Left lung (tissue), 10 donors: ENCODE data around the gene QPCT. TPM values are rescaled to one million over a fixed set of nuclear protein-coding genes. Genes with fewer than 3 reads are reported as not detected.

Source experiments
- ATAC-seq: fragments of 200-7000 bp; cut with Tn5 transposase; one replicate; pipeline ENCODE4 v1.9.1; 2020; ENCODE audit warnings: moderate library complexity
- DNase-seq, 4 donors: peaks; one replicate each; pipeline ENCODE4 v3.0.0-alpha.2; 2013 to 2020
- H3K27ac ChIP-seq, 2 donors: fragments of 200-600 bp; sonication (generic) in 1 of 2; one replicate each; pipeline versions ENCODE4 v1.5.0 to v1.8.0; 2020 to 2021
- H3K27me3 ChIP-seq, 2 donors: fragments of 200-600 bp; sonication (generic) in 1 of 2; one replicate each; pipeline versions ENCODE4 v1.5.0 to v1.8.0; 2020 to 2021
- H3K36me3 ChIP-seq, 2 donors: fragments of 200-600 bp; sonication (generic) in 1 of 2; one replicate each; pipeline versions ENCODE4 v1.5.0 to v1.8.0; 2020 to 2021
- H3K4me1 ChIP-seq, 2 donors: fragments of 200-600 bp; one replicate each; pipeline ENCODE4 v1.8.0; 2021
- H3K4me3 ChIP-seq, 2 donors: fragments of 200-600 bp; sonication (generic) in 1 of 2; one replicate each; pipeline versions ENCODE4 v1.5.0 to v1.8.0; 2020 to 2021; ENCODE audit warnings: mild to moderate bottlenecking in 1 of 2
- H3K9me3 ChIP-seq, 2 donors: fragments of 200-600 bp; sonication (generic) in 1 of 2; one replicate each; pipeline versions ENCODE4 v1.5.0 to v1.8.0; 2020 to 2021
- CTCF ChIP-seq, 2 donors: fragments of 200-600 bp; sonication (generic) in 1 of 2; IDR thresholded peaks; one replicate each; pipeline versions ENCODE4 v1.5.0 to v1.8.0; 2021; ENCODE audit warnings: antibody characterized with exemption in 2 of 2
- intact Hi-C, 2 donors: fragments of 100-400 bp; cut with DNase I; formaldehyde crosslinking; loops; one replicate each; pipeline versions ENCODE4 v1.11.2 to v1.14.2; 2022
- polyA plus RNA-seq, 6 donors: library from polyadenylated mRNA; unstranded; fragments of 120-200 nt; gene quantifications; one replicate each; pipeline ENCODE4 v1.2.1, GENCODE V29; 2013; ENCODE audit not compliant: insufficient read length in 6 of 6
- total RNA-seq, 2 donors: library from RNA; stranded (reverse); fragmentation: NEBNext Ultra II Directional; extraction: Animal tissue kit (Norgen Biotek cat#: 25700); gene quantifications; one replicate each; pipeline ENCODE4 v1.2.1, GENCODE V29; 2021
- donor health status: DM: no; HTN: yes; CAD: no.
- donor health status: DM: no; HTN: no; CAD: no.

Gene QPCT
- total and polyA plus RNA-seq, 8 donors = 4.1 to 20.8 (median 10.8) TPM

DNA sequence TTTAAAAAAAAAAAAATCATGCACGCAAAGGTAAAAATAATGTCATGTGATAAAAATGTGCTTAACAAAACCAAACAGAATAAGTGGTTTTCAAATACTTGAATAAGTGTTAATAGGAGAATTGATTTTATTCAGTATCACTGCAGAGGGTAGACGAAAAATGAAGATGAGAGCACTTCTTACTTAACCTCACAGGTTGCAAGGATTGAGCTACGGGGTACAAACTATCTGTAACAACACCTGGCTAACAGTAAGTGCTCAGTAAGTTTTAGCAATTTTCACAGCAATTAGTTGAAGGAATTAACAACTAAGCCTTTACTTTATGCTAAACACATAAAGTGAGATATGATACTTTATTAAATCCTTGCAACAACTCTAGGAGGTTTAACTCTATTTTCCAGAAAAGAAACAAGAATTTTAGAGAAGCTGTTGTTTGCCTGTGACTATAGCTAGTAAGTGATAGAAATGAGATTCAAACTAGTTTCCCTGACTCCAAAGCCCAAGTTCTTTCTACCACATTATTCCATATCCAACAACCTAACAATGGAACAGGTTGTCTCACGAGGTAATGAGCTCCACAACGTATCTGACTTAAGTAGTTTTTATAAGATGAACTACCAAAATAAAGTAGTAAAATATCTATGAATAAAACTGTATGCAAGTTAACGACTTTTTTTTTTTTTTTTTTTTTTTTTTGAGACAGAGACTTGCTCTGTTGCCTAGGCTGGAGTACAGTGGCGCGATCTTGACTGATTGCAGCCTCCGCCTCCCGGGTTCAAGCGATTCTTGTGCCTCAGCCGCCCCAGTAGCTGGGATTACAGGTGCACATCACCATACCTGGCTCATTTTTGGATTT, 24.4 kb upstream of the QPCT start:
- Histone ChIP-seq H3K4me1 (peaks cover 21 to 60% of the 10 kb centered on the region in 2 donors), H3K4me3 (no peak overlapping the region), H3K27ac (no peak overlapping the region), H3K36me3 (no peaks in the 10 kb centered on the region), H3K27me3 (no peaks in the 10 kb centered on the region), H3K9me3 (no peaks in the 10 kb centered on the region)
- intact Hi-C loops = no loop called here
- DNase-seq = no peak
- no peak for ATAC-seq
- no peak for TF ChIP-seq CTCF (IDR thresholded peaks at IDR 0.05)

DNA sequence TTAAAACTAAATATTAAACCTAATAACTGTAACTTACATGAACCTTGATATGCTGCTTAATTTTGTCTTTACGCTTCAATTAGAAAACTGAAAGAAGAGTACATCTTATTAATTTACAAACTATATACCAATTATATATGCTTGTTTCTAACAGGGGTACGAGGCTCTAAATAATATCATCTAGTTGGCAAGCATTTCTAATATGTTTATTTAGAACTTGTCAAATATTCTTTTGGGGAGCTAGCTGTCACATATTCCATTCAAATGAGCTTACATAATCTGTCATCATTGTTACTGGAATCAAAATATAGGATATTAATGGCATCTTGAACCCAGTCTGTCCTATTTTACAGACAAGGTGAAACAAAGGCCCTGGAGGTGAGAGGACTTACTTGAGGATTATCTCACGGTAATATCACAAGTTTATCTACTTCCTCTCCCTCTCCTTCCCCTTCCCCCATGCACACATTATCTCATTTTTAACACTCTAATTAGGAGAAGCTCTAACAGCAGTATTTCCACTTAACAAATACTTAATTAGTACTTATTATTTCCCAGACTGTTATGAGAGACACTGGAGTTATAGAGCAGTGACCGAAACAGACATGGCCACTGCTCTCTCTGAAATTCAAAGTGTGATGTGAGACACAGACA, 23.3 kb upstream of the QPCT start:
- Histone ChIP-seq H3K4me1 (peaks cover 21 to 68% of the 10 kb centered on the region in 2 donors), H3K27me3 (peaks cover 0 to 5% of the 10 kb centered on the region in 2 donors), H3K36me3 (no peaks in the 10 kb centered on the region), H3K4me3 (no peak overlapping the region), H3K9me3 (no peaks in the 10 kb centered on the region), H3K27ac (no peak overlapping the region)
- TF ChIP-seq CTCF (IDR thresholded peaks at IDR 0.05) = no peak
- ATAC-seq (no peak), DNase-seq (no peak)
- intact Hi-C loops = no loop called here

DNA sequence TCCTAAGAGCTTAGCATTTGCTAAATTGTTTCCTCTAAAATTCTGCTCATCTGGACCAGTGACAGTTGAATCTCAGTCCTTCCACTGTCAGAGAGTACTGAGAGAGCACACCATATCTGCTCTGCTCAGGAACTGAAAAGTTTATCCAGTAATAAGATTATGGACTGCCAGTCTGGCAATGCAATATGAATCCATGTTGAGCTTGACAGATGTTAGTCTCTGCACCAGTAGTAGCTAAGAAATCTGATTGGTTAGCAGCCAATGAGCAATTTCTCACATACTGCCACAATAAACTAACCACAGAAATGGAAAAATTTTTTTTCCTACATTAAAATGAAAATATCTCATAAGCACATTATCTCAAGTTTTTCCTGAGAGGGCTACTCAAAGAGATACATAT, 22.1 kb upstream of the QPCT start:
- Histone ChIP-seq H3K9me3 (no peaks in the 10 kb centered on the region), H3K4me1 (peaks cover 21 to 75% of the 10 kb centered on the region in 2 donors), H3K4me3 (peak overlapping the region in 1 of 2 donors; percentile 78), H3K27ac (no peak overlapping the region), H3K36me3 (no peaks in the 10 kb centered on the region), H3K27me3 (peaks cover 0 to 5% of the 10 kb centered on the region in 2 donors)
- no peak for DNase-seq
- intact Hi-C loops = no loop called here
- ATAC-seq = no peak
- TF ChIP-seq CTCF (IDR thresholded peaks at IDR 0.05) = no peak

DNA sequence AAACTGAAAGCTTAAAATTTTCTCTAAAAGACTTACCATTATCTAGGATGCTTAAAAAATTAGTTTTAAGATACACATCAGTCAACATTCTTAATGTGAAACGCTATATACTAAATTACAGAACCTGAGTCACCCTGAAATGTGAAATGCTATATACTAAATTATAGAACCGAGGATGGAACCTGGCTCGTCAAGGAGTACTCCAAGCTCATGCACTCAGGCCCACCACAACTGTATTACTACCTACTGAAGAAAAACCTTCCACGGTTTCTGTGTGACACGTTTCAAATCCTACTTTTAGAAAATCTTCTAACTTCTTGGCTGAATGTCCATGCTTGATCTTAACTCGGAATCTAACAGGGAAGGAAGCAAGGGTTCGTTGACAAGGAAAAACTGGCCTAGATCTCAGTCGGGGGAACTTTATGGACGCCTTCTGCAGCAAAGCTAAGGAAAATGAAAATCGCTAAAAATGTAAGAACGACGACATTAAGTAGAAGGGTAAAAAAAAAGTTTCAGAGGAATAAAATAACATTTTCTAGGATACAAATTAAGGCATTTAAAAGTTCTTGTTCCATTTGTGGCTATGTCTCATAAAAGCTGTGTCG, 21.2 kb upstream of the QPCT start:
- DNase-seq = no peak
- intact Hi-C loops = no loop called here
- Histone ChIP-seq H3K4me3 (peak overlapping the region; percentile 71 to 78), H3K4me1 (peaks cover 18 to 70% of the 10 kb centered on the region in 2 donors), H3K36me3 (no peaks in the 10 kb centered on the region), H3K27ac (peak overlapping the region; percentile 71 to 90), H3K27me3 (peaks cover 0 to 5% of the 10 kb centered on the region in 2 donors), H3K9me3 (no peaks in the 10 kb centered on the region)
- no peak for ATAC-seq
- no peak for TF ChIP-seq CTCF (IDR thresholded peaks at IDR 0.05)
